ENCODE results near the gene PACRG. TPM values are rescaled to one million over a fixed set of nuclear protein-coding genes. Genes with fewer than 3 reads are reported as not detected.

PACRG gene
- total and polyA plus RNA-seq, 2 of the 13 experiments (the other 11 are each of a cell fraction or from before 2014, with no cell fraction given) = 0.13 TPM; not detected in 1

GRCh38 chr6:162973980-162974379 lies 246.2 kb downstream of the PACRG start (continued):
- TF ChIP-seq TRIM22 (IDR thresholded peaks at IDR 0.05) (no peak), ZNF430 (CRISPR knock-in tag; IDR thresholded peaks at IDR 0.05) (no peak), MXD4 (CRISPR knock-in tag; IDR thresholded peaks at IDR 0.05) (no peak)

GRCh38 chr6:162974685-162975084 lies 246.9 kb downstream of the PACRG start:
- CTCF ChIA-PET (ENCODE audit: low intra/inter-chr PET ratio, low total read pairs) = no interaction called here
- no peak overlapping the region for H2AFZ ChIP-seq (ENCODE audit: low read length)

More at GRCh38 chr6:162974685-162975084, 246.9 kb downstream of the PACRG start:
- POLR2A ChIA-PET = no interaction called here
- Histone ChIP-seq H3K36me3 (replicated peaks in 1 of 2; ENCODE audit: control insufficient read depth in 1 of 2, insufficient read depth in 2 of 2, low read length in 2 of 2) (no peaks in the 10 kb centered on the region), H3K27me3 (ENCODE audit: control insufficient read depth in 1 of 2, insufficient read depth in 2 of 2, low read length in 2 of 2) (no peaks in the 10 kb centered on the region), H3K4me2 (ENCODE audit: low read depth, low read length) (no peak overlapping the region), H3K27ac (ENCODE audit: extremely low read length, insufficient read depth, low read length) (no peak overlapping the region), H3K4me1 (ENCODE audit: insufficient read depth, low read length) (no peaks in the 10 kb centered on the region), H3K4me3 (replicated peaks in 1 of 3; ENCODE audit: insufficient read depth in 1 of 3, low read depth in 2 of 3, low read length in 3 of 3) (no peak overlapping the region), H4K20me1 (ENCODE audit: insufficient read depth, low read length) (no peaks in the 10 kb centered on the region), H3K9me3 (ENCODE audit: low read length) (no peaks in the 10 kb centered on the region), H3K9ac (ENCODE audit: insufficient read depth, low read depth, low read length) (no peak overlapping the region), H3K79me2 (ENCODE audit: insufficient read depth, low read length) (no peaks in the 10 kb centered on the region)
- intact Hi-C loops (cut with micrococcal nuclease; ENCODE audit: unreplicated experiment) = no loop called here
- DNase-seq (ENCODE audit: low spot score) = no peak
- no peak for ATAC-seq
- BruUV-seq (replicated peaks) = no TSS peak
- 21% methylated on average over 6 of the region's 6 CpGs for WGBS (ENCODE audit: low lambda C conversion rate)
- TF ChIP-seq TAF1 (CRISPR knock-in tag; IDR thresholded peaks at IDR 0.05) = no peak
- TF ChIP-seq ATF1 (CRISPR knock-in tag; IDR thresholded peaks at IDR 0.05) = no peak
- no peak for TF ChIP-seq TRIM24 (CRISPR knock-in tag; IDR thresholded peaks at IDR 0.05)
- no peak for TF ChIP-seq ZNF234 (CRISPR knock-in tag; conservative IDR thresholded peaks at IDR 0.05)
- TF ChIP-seq ZNF574 (CRISPR knock-in tag; IDR thresholded peaks at IDR 0.05) = no peak
- TF ChIP-seq IRF2 (CRISPR knock-in tag; IDR thresholded peaks at IDR 0.05) = no peak
- no peak for TF ChIP-seq ZNF646 (CRISPR knock-in tag; IDR thresholded peaks at IDR 0.05)
- no peak for TF ChIP-seq DNMT1 (CRISPR knock-in tag; IDR thresholded peaks at IDR 0.05)
- no peak for TF ChIP-seq ZNF761 (CRISPR knock-in tag; conservative IDR thresholded peaks at IDR 0.05)
- no peak for TF ChIP-seq HHEX (CRISPR knock-in tag; IDR thresholded peaks at IDR 0.05)
- FAIRE-seq = no peak
- in situ Hi-C loops (cut with HindIII; ENCODE audit: extremely low pct_ligation_motif_present, low pct_unique_long_range_greater_than_20kb) = no loop called here
